ENCODE data around the gene PTPRQ. TPM values are rescaled to one million over a fixed set of nuclear protein-coding genes. Genes with fewer than 3 reads are reported as not detected.
"Not testable (repeated sequence)": the region's sequence is repeated elsewhere in the genome, so short reads cannot be mapped to it uniquely, and the experiment has no call there.

Gene PTPRQ
- total and polyA plus RNA-seq, 2 experiments from 2014 or later: 0.11 to 0.18 TPM

- Histone ChIP-seq H3K79me2 (ENCODE audit: insufficient read depth) (no peaks in the 10 kb centered on the region), H2AFZ (peak overlapping the region; percentile 26; the same call in 1 of the 2 replicates), H3K4me2 (ENCODE audit: unreplicated experiment) (peak overlapping the region; percentile 45), H3K9me3 (ENCODE audit: low read depth) (no peaks in the 10 kb centered on the region), H3K4me3 (peak overlapping the region; percentile 19), H3K27ac (no peak overlapping the region), H3K4me1 (ENCODE audit: insufficient read depth) (peaks cover 48% of the 10 kb centered on the region), H4K20me1 (ENCODE audit: insufficient read depth) (no peaks in the 10 kb centered on the region), H3K9me2 (ENCODE audit: insufficient read depth) (no peaks in the 10 kb centered on the region), H3K9ac (no peak overlapping the region), H3F3A (ENCODE audit: insufficient read depth) (peaks cover 6% of the 10 kb centered on the region; the same call in 1 of the 2 replicates), H3K36me3 (ENCODE audit: low read depth) (no peaks in the 10 kb centered on the region), H3K27me3 (replicated peaks; ENCODE audit: insufficient read depth) (no peaks in the 10 kb centered on the region)
- in situ Hi-C loops (cut with MboI): no loop called here
- 64 to 65% methylated on average over 5 of the region's 5 CpGs for WGBS, 2 experiments (ENCODE audit: low coverage in 1 of 2, low lambda C conversion rate in 2 of 2, missing lambda C conversion rate in 2 of 2)
- peak; percentile 41 for DNase-seq
- TF ChIP-seq EZH2 (IDR thresholded peaks at IDR 0.05; ENCODE audit: insufficient read depth, poor library complexity, severe bottlenecking) (no peak), EZH2phosphoT487 (IDR thresholded peaks at IDR 0.05; ENCODE audit: insufficient read depth, low read depth) (no peak)
Measured at GRCh38 chr12:80445083-80445793, 1.2 kb downstream of the PTPRQ start.

GRCh38 chr12:80456513-80456912 lies 12.5 kb downstream of the PTPRQ start:
- Histone ChIP-seq H4K20me1 (ENCODE audit: insufficient read depth) (no peaks in the 10 kb centered on the region), H3K27me3 (replicated peaks; ENCODE audit: insufficient read depth) (no peaks in the 10 kb centered on the region), H3K79me2 (ENCODE audit: insufficient read depth) (no peaks in the 10 kb centered on the region), H3K9ac (no peak overlapping the region), H3K4me3 (no peak overlapping the region), H3K4me1 (ENCODE audit: insufficient read depth) (no peaks in the 10 kb centered on the region), H3K36me3 (ENCODE audit: low read depth) (no peaks in the 10 kb centered on the region), H3F3A (ENCODE audit: insufficient read depth) (no peaks in the 10 kb centered on the region), H3K9me3 (ENCODE audit: low read depth) (no peaks in the 10 kb centered on the region), H3K9me2 (ENCODE audit: insufficient read depth) (no peaks in the 10 kb centered on the region), H3K4me2 (ENCODE audit: unreplicated experiment) (no peak overlapping the region), H2AFZ (no peak overlapping the region), H3K27ac (no peak overlapping the region)
- DNase-seq: no peak
- in situ Hi-C loops (cut with MboI): no loop called here
- 74 to 96% methylated on average over 1 of the region's 1 CpG for WGBS, 2 experiments (ENCODE audit: low coverage in 1 of 2, low lambda C conversion rate in 2 of 2, missing lambda C conversion rate in 2 of 2)
- TF ChIP-seq EZH2 (IDR thresholded peaks at IDR 0.05; ENCODE audit: insufficient read depth, poor library complexity, severe bottlenecking): no peak
- no peak for TF ChIP-seq EZH2phosphoT487 (IDR thresholded peaks at IDR 0.05; ENCODE audit: insufficient read depth, low read depth)

DNA sequence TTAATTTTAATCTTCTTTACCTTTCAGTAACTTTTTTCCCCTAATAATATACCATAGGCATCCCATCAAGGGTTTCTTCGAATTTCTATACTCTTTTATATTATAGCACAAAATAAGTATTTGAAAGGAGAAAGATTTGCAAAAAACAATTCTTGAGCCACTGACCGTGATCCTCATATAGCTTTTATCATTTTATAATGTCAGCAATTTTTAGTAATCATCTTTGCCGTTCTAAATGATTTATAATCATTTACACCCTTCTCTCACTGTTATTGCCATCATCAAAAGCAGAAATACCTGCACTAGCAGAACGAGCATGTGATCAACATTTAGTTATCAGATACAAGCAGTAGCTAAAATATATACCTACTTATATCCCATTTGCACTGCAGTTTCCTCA lies 16.9 kb downstream of the PTPRQ start:
- H3K9ac ChIP-seq: no peak overlapping the region
- no peak for DNase-seq
- no peak overlapping the region for H3K27ac ChIP-seq
- no peak overlapping the region for H3K4me3 ChIP-seq
- 61 to 69% methylated on average over 4 of the region's 4 CpGs for WGBS, 2 experiments (ENCODE audit: low coverage in 1 of 2, low lambda C conversion rate in 2 of 2, missing lambda C conversion rate in 2 of 2)
- H3K27me3 ChIP-seq (replicated peaks; ENCODE audit: insufficient read depth): no peaks in the 10 kb centered on the region
- H3K36me3 ChIP-seq (ENCODE audit: low read depth): no peaks in the 10 kb centered on the region
- no peak for TF ChIP-seq EZH2phosphoT487 (IDR thresholded peaks at IDR 0.05; ENCODE audit: insufficient read depth, low read depth)
- no peak for TF ChIP-seq EZH2 (IDR thresholded peaks at IDR 0.05; ENCODE audit: insufficient read depth, poor library complexity, severe bottlenecking)
- H3K9me3 ChIP-seq (ENCODE audit: low read depth): no peaks in the 10 kb centered on the region
- in situ Hi-C loops (cut with MboI): no loop called here
- H3K4me1 ChIP-seq (ENCODE audit: insufficient read depth): no peaks in the 10 kb centered on the region
- no peaks in the 10 kb centered on the region for H3K9me2 ChIP-seq (ENCODE audit: insufficient read depth)
- H3K4me2 ChIP-seq (ENCODE audit: unreplicated experiment): no peak overlapping the region
- no peaks in the 10 kb centered on the region for H3F3A ChIP-seq (ENCODE audit: insufficient read depth)
- no peak overlapping the region for H2AFZ ChIP-seq
- no peaks in the 10 kb centered on the region for H4K20me1 ChIP-seq (ENCODE audit: insufficient read depth)
- no peaks in the 10 kb centered on the region for H3K79me2 ChIP-seq (ENCODE audit: insufficient read depth)

DNA sequence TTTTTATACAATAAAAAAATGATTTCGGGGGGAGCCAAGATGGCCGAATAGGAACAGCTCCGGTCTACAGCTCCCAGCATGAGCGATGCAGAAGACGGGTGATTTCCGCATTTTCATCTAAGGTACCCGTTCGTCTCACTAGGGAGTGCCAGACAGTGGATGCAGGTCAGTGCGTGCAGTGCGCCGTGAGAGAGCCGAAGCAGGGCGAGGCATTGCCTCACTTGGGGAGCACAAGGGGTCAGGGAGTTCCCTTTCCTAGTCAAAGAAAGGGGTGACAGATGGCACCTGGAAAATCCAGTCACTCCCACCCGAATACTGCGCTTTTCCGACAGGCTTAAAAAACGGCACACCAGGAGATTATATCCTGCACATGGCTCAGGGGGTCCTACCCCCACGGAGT lies 17.8 kb downstream of the PTPRQ start:
- H3K4me3 ChIP-seq; H4K20me1 ChIP-seq (ENCODE audit: insufficient read depth); H3K4me1 ChIP-seq (ENCODE audit: insufficient read depth); H3K27ac ChIP-seq; in situ Hi-C loops (cut with MboI); H3K36me3 ChIP-seq (ENCODE audit: low read depth); H3K27me3 ChIP-seq (replicated peaks; ENCODE audit: insufficient read depth); DNase-seq; H3K79me2 ChIP-seq (ENCODE audit: insufficient read depth); H3K9ac ChIP-seq; H3K9me3 ChIP-seq (ENCODE audit: low read depth); H2AFZ ChIP-seq; H3K9me2 ChIP-seq (ENCODE audit: insufficient read depth); H3K4me2 ChIP-seq (ENCODE audit: unreplicated experiment); H3F3A ChIP-seq (ENCODE audit: insufficient read depth): not testable (repeated sequence)
- WGBS, 2 experiments (ENCODE audit: low coverage in 1 of 2, low lambda C conversion rate in 2 of 2, missing lambda C conversion rate in 2 of 2): 75 to 77% methylated on average over 18 of the region's 18 CpGs

GRCh38 chr12:80469681-80470080 lies 25.6 kb downstream of the PTPRQ start:
- Histone ChIP-seq H3K9me2 (ENCODE audit: insufficient read depth) (no peaks in the 10 kb centered on the region), H2AFZ (peak overlapping the region; percentile 53), H3K36me3 (ENCODE audit: low read depth) (no peaks in the 10 kb centered on the region), H3F3A (ENCODE audit: insufficient read depth) (peaks cover 13% of the 10 kb centered on the region), H4K20me1 (ENCODE audit: insufficient read depth) (no peaks in the 10 kb centered on the region), H3K79me2 (ENCODE audit: insufficient read depth) (no peaks in the 10 kb centered on the region), H3K4me1 (ENCODE audit: insufficient read depth) (peaks cover 25% of the 10 kb centered on the region), H3K4me3 (no peak overlapping the region), H3K27ac (no peak overlapping the region), H3K27me3 (replicated peaks; ENCODE audit: insufficient read depth) (no peaks in the 10 kb centered on the region), H3K9me3 (ENCODE audit: low read depth) (no peaks in the 10 kb centered on the region), H3K9ac (no peak overlapping the region), H3K4me2 (ENCODE audit: unreplicated experiment) (no peak overlapping the region)
- peak; percentile 23 for DNase-seq
- no peak for TF ChIP-seq EZH2 (IDR thresholded peaks at IDR 0.05; ENCODE audit: insufficient read depth, poor library complexity, severe bottlenecking)
- in situ Hi-C loops (cut with MboI): no loop called here
- WGBS, 2 experiments (ENCODE audit: low coverage in 1 of 2, low lambda C conversion rate in 2 of 2, missing lambda C conversion rate in 2 of 2): 72 to 81% methylated on average over 1 of the region's 1 CpG

Measured in GM23248 (cell line).